Measurements from ENCODE around the gene CUEDC1. TPM values are rescaled to one million over a fixed set of nuclear protein-coding genes. Genes with fewer than 3 reads are reported as not detected.
A peak's percentile ranks its signal among the peaks of the same experiment; 100 is the strongest.
"Not testable (repeated sequence)": the region's sequence is repeated elsewhere in the genome, so short reads cannot be mapped to it uniquely, and the experiment has no call there.

The CUEDC1 gene
- total and polyA plus RNA-seq, 5 donors, result 41.0 to 60.5 (median 54.7) TPM

DNA sequence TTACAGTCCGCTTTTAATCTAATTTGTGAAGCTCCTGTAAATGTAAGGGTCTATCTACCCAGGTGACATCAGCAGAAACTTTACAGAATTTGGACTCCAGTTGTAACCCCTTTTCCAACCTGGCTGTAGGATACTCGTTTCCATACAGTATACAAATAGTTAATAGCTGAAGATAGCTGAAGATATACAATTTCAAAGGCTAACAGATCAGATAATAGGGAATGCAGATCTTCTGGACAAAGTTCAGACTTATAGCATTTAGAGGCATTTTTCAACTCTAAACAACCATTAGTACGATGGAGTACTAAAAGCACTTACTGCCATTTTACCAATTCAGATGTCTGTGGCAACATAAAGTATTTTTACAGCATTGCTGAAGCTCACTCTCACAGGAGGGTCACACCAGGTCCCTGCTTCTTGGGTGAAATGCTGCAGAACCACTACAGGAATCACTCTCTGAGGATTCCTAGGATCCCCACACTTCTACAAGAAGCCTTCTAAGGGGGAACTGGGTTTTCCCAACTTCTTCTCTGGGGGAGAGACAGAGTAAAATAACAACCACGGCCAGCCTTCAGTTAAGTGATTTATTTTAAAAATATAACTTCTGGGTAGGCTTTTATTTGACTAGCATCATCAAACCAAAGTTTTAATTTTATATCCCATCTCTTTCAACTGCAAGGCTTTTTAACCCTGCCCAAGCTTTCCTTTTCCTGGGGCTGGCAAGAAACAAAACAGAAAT is 29.9 kb upstream of the CUEDC1 start:
- ATAC-seq, result no peak
- no peaks in the 10 kb centered on the region for H3K27me3 ChIP-seq (ENCODE audit: control insufficient read depth, insufficient read depth)
- no peak for DNase-seq
- WGBS, result 50% methylated on average over 4 of the region's 4 CpGs
- intact Hi-C loops (cut with DNase I), result loop anchor here in 3 of 4 donors (5.0 to 10.0 kb wide), 3 partner anchors 33 to 93 kb away; no protein-coding TSS in a partner anchor
- H3K4me1 ChIP-seq (ENCODE audit: control insufficient read depth, insufficient read depth, low read length), result peaks cover 10% of the 10 kb centered on the region
- peak overlapping the region; percentile 6 for H3K4me3 ChIP-seq (ENCODE audit: low read length)
- H3K9me3 ChIP-seq (ENCODE audit: control insufficient read depth, low read length), result no peaks in the 10 kb centered on the region
- H3K27ac ChIP-seq (ENCODE audit: low read length), result no peak overlapping the region

DNA sequence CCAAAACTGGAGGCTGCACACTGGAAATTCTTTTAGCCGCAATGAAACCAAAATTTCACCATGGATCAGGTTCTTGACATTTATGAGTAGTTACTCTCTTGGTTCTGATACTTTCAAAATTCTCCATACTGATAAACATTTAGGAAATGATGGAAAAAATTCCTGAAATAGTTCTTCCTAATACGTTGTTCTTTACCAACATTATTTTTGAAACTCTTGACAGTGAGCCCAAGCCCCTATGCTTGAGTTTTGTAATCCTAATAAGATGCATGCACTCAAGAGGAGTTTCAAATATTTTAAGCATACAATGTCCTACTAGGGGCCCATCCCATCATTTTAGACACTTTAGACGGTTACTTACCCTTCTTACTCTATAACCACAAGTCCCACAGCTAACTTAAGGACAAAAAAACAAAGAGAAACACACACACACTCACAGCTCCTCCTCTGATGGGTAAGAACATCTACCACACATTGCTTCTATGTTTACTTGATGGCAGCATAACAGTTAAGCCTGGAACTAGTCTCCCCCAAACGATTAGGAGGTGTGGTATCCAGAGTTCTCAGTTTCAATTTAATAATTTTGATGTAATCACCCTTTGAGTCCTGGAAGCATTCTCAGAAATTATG is 29.2 kb upstream of the CUEDC1 start:
- H3K27ac ChIP-seq (ENCODE audit: low read length), result no peak overlapping the region
- H3K27me3 ChIP-seq (ENCODE audit: control insufficient read depth, insufficient read depth), result no peaks in the 10 kb centered on the region
- no peaks in the 10 kb centered on the region for H3K9me3 ChIP-seq (ENCODE audit: control insufficient read depth, low read length)
- no peak overlapping the region for H3K4me3 ChIP-seq (ENCODE audit: low read length)
- peaks cover 10% of the 10 kb centered on the region for H3K4me1 ChIP-seq (ENCODE audit: control insufficient read depth, insufficient read depth, low read length)
- 31% methylated on average over 4 of the region's 4 CpGs for WGBS
- intact Hi-C loops (cut with DNase I), result loop anchor here in 1 of 4 donors (10.0 kb wide), 1 partner anchor 50 kb away; no protein-coding TSS in a partner anchor
- ATAC-seq, result no peak
- no peak for DNase-seq

DNA sequence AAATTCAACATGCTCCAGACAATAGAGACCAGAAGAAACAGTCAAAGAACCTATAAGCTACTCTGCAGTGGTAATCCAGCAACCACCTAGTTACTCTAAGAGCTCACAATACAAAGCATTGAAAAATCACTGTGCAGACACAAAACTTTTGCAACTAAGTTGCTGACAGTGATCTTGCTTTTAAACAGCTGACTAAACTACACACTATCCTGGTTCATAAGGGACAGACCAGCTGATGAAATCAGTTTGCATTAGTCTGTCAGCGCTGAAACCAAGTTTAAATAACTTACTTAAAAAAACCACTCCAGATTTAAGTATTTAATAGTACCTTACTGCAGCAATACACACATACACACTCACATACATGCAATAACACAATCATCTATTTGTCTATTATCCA is 28.2 kb upstream of the CUEDC1 start:
- Histone ChIP-seq H3K9me3 (ENCODE audit: control insufficient read depth, low read length) (no peaks in the 10 kb centered on the region), H3K27me3 (ENCODE audit: control insufficient read depth, insufficient read depth) (no peaks in the 10 kb centered on the region), H3K27ac (ENCODE audit: low read length) (no peak overlapping the region), H3K4me3 (ENCODE audit: low read length) (no peak overlapping the region), H3K4me1 (ENCODE audit: control insufficient read depth, insufficient read depth, low read length) (peaks cover 10% of the 10 kb centered on the region)
- DNase-seq (no peak), ATAC-seq (no peak)
- intact Hi-C loops (cut with DNase I), result loop anchor here in 1 of 4 donors (10.0 kb wide), 1 partner anchor 49 kb away; no protein-coding TSS in a partner anchor
- 86% methylated on average over 1 of the region's 1 CpG for WGBS

DNA sequence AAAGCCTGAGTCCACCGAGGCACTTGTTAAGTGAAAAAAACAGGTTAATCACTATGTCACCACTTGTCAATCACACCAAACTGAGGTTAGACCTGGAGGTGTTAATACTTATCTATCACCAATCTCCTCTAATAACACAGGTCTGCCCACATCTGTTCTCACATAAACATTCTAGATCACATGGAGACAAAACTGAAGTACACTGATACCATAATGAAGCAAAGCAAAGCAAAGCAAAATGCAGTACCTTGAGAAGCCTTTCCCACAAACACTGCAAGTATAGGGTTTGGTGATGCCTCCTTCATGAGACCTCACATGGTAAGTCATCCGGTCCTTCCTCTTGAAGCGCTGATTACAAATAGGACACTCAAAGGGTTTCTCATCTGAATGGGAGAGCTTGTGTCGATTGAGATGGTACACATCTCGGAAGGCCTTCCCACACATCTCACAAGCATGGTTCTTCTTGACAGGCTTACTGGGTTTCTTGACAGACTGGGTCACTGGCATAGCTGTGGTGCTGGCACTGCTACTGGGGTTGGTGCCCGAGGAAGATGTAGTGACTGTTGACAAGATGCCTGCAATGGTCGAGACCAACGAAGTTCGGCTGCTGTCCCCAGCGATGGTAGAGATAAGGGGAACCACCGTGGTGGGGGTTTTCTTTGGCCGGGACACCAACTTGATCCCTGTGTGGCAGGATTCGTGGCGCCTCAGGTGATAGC is 27.4 kb upstream of the CUEDC1 start:
- Histone ChIP-seq H3K27me3 (ENCODE audit: control insufficient read depth, insufficient read depth) (no peaks in the 10 kb centered on the region), H3K4me1 (ENCODE audit: control insufficient read depth, insufficient read depth, low read length) (peaks cover 10% of the 10 kb centered on the region), H3K4me3 (ENCODE audit: low read length) (no peak overlapping the region), H3K27ac (ENCODE audit: low read length) (no peak overlapping the region), H3K9me3 (ENCODE audit: control insufficient read depth, low read length) (no peaks in the 10 kb centered on the region)
- DNase-seq (no peak), ATAC-seq (no peak)
- WGBS, result 53% methylated on average over 14 of the region's 14 CpGs
- intact Hi-C loops (cut with DNase I), result loop anchor here in 1 of 4 donors (10.0 kb wide), 1 partner anchor 48 kb away; no protein-coding TSS in a partner anchor

DNA sequence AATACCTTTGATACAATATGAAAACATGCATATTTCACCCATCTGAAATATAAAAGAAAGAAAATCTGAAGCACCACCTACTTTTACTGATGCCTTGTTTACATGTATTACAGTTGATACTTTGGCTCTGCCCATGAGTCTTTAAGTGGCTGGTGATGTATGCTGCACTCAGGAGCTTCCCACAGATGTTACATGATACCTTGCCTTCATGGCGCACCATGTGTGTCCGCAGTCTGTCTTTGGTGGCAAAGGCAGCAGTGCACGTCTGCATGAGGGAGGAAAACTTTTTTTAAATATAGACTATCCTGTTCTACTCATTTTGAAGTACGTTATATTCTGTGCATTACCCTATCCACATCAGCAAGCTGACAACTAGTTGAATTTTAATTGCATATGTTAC is 25.3 kb upstream of the CUEDC1 start:
- no peak overlapping the region for H3K27ac ChIP-seq (ENCODE audit: low read length)
- no peaks in the 10 kb centered on the region for H3K27me3 ChIP-seq (ENCODE audit: control insufficient read depth, insufficient read depth)
- 79% methylated on average over 4 of the region's 4 CpGs for WGBS
- H3K9me3 ChIP-seq (ENCODE audit: control insufficient read depth, low read length), result no peaks in the 10 kb centered on the region
- DNase-seq, result no peak
- intact Hi-C loops (cut with DNase I), result loop anchor here in 1 of 4 donors (10.0 kb wide), 1 partner anchor 46 kb away; no protein-coding TSS in a partner anchor
- no peak for ATAC-seq
- H3K4me3 ChIP-seq (ENCODE audit: low read length), result no peak overlapping the region
- H3K4me1 ChIP-seq (ENCODE audit: control insufficient read depth, insufficient read depth, low read length), result peaks cover 10% of the 10 kb centered on the region

DNA sequence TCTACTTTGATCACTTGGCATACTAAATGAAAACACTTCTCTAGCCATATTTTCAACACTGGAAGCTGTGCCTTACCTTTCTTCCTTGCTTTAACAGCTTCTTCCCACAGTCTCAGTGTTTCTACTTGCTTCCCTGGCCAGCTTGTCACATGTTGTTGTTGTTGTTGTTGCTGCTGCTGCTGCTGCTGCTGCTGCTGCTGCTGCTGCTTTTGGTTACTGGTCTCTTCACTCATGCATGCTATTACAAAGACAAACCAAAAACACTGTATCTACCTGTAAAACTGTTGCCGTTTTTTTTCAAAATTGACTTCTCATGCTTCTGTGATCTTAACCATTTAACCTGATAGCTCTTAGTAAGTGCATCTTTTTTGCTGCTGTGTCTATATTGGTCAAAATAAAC is 23.9 kb upstream of the CUEDC1 start:
- no peak overlapping the region for H3K27ac ChIP-seq (ENCODE audit: low read length)
- peaks cover 12% of the 10 kb centered on the region for H3K4me1 ChIP-seq (ENCODE audit: control insufficient read depth, insufficient read depth, low read length)
- intact Hi-C loops (cut with DNase I), result no loop called here
- WGBS, result 88% methylated on average over 1 of the region's 1 CpG
- DNase-seq, result no peak
- ATAC-seq, result no peak
- H3K27me3 ChIP-seq (ENCODE audit: control insufficient read depth, insufficient read depth), result no peaks in the 10 kb centered on the region
- H3K4me3 ChIP-seq (ENCODE audit: low read length), result no peak overlapping the region
- no peaks in the 10 kb centered on the region for H3K9me3 ChIP-seq (ENCODE audit: control insufficient read depth, low read length)

DNA sequence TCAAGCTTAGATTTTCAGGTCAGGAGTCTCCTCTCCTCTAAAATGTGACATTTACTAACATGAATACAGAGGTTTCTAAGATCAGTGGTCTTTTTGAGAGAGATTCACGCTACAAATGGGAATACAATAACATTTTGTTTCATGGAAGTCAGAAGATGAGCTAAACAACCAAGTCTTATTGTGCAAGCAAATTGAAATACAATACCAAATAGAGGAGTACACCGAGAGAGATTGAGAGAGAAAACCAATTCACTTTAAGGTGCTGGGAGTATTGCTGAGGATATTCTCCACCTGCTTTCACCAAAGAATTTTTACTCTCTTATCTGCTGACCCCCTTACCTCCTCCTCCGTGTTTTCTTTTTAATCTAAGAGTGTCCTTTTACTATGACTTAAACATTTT is 21.4 kb upstream of the CUEDC1 start:
- Histone ChIP-seq H3K27me3 (ENCODE audit: control insufficient read depth, insufficient read depth) (no peaks in the 10 kb centered on the region), H3K4me3 (ENCODE audit: low read length) (no peak overlapping the region), H3K4me1 (ENCODE audit: control insufficient read depth, insufficient read depth, low read length) (peaks cover 8% of the 10 kb centered on the region), H3K9me3 (ENCODE audit: control insufficient read depth, low read length) (no peaks in the 10 kb centered on the region), H3K27ac (ENCODE audit: low read length) (no peak overlapping the region)
- intact Hi-C loops (cut with DNase I), result no loop called here
- DNase-seq (no peak), ATAC-seq (no peak)
- WGBS, result 74% methylated on average over 3 of the region's 3 CpGs

DNA sequence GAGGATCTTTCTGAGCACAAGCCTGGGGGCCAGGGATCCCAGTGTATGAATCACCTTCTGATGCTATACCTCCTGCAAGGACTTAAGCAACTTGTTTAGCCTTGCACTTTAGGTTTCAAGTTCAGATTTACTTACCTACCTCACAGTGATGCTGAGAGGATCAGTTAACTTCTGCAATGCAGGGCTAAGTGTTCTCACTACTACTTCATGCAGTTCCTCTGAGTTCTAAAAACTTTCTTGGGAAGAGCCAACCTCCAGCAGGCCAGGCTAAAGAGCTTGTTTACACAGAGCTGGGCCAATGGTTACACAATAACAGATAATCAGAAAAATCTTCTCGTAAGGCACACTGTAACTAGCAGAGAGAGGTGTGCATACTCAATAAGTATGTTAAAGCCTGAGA is 19.8 kb upstream of the CUEDC1 start:
- WGBS, result 21% methylated on average over 1 of the region's 1 CpG
- H3K27ac ChIP-seq (ENCODE audit: low read length), result peak overlapping the region; percentile 29
- DNase-seq, result no peak
- peaks cover 7% of the 10 kb centered on the region for H3K4me1 ChIP-seq (ENCODE audit: control insufficient read depth, insufficient read depth, low read length)
- intact Hi-C loops (cut with DNase I), result no loop called here
- peak in 1 of 2 donors; percentile 36 for ATAC-seq
- no peaks in the 10 kb centered on the region for H3K9me3 ChIP-seq (ENCODE audit: control insufficient read depth, low read length)
- H3K4me3 ChIP-seq (ENCODE audit: low read length), result no peak overlapping the region
- H3K27me3 ChIP-seq (ENCODE audit: control insufficient read depth, insufficient read depth), result no peaks in the 10 kb centered on the region

DNA sequence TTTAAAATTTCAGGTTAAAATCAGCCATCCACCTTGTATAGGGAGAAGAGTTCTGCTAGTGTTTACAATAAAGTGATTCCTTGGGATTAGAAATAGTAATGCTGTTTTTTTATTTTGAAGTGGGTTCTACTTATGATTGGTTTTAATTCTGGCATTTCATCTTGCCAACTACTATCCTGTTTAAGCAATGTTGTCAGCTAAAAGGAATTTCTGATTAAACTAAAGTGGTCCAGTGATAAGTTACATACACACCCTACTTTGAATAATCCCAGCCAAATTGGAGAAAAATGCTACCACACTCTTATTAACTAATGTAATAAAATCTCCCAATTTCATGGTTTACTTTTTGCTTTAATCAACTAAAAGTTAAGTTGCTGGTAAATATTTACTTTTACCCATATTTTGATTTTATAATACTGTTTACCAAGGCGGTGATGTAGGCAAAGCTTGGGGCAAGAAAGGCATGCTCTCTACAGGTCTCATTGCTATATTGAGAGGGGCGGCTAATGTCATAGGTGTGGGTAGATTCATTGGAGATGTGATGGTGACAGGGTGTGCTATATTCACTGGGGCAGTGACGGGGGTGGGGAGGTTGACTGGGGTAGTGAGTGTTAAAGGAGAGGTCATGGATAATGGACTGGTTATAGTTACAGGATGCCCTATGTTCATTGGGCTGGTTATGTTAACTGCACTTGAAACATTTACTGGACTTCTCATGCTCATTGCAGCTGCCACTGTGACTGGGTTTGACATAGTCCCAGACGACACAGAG is 19.0 kb upstream of the CUEDC1 start:
- H3K27me3 ChIP-seq (ENCODE audit: control insufficient read depth, insufficient read depth); intact Hi-C loops (cut with DNase I); H3K4me1 ChIP-seq (ENCODE audit: control insufficient read depth, insufficient read depth, low read length); H3K9me3 ChIP-seq (ENCODE audit: control insufficient read depth, low read length); H3K4me3 ChIP-seq (ENCODE audit: low read length); DNase-seq: not testable (repeated sequence)
- WGBS, result 75% methylated on average over 4 of the region's 4 CpGs
- H3K27ac ChIP-seq (ENCODE audit: low read length), result peak overlapping the region; percentile 78
- ATAC-seq, result peak; percentile 36 to 44

DNA sequence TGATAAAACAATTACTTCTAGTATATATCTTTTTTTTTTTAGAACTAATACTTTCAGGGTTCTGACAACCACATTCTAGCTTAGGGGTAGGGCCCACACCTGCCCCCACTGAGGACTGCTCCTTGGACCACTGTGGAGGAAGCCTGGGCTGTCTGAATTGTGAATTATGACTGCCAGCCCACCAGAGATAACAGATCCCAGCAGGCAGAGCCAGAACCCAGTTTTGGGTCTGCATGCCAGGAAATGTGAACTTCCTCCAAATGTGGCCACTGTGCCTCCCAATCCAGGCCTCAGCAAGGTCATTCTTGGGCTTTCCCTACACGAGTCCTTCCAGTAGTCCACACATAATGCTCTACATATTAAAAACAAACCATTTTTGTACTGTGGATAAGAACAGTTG is 16.9 kb upstream of the CUEDC1 start:
- intact Hi-C loops (cut with DNase I), result no loop called here
- Histone ChIP-seq H3K9me3 (ENCODE audit: control insufficient read depth, low read length) (no peaks in the 10 kb centered on the region), H3K4me1 (ENCODE audit: control insufficient read depth, insufficient read depth, low read length) (peaks cover 7% of the 10 kb centered on the region), H3K4me3 (ENCODE audit: low read length) (no peak overlapping the region), H3K27ac (ENCODE audit: low read length) (peak overlapping the region; percentile 23), H3K27me3 (ENCODE audit: control insufficient read depth, insufficient read depth) (no peaks in the 10 kb centered on the region)
- ATAC-seq, result peak; percentile 17 to 27
- no peak for DNase-seq
- WGBS, result 10% methylated on average over 1 of the region's 1 CpG

All from right cardiac atrium (tissue), 5 donors.